IPS-20b (cell line): Measurements from ENCODE around the gene MOK.

Experiments
- H3K27ac ChIP-seq: one replicate; pipeline ENCODE4 v1.5.1; 2013; ENCODE audit warnings: low read length
- H3K27me3 ChIP-seq: 2 replicates; pipeline ENCODE4 v1.6.1; 2013; ENCODE audit warnings: mild to moderate bottlenecking, low read length, inconsistent platforms; ENCODE audit not compliant: insufficient read depth
- H3K36me3 ChIP-seq: 2 replicates; pipeline ENCODE4 v1.6.1; 2013; ENCODE audit warnings: low read depth, mild to moderate bottlenecking, inconsistent platforms, low read length, moderate library complexity; ENCODE audit not compliant: insufficient read depth
- H3K4me1 ChIP-seq: 2 replicates; pipeline ENCODE4 v1.6.1; 2013; ENCODE audit warnings: mild to moderate bottlenecking, control low read depth, inconsistent platforms, low read length, moderate library complexity; ENCODE audit not compliant: insufficient read depth
- H3K4me3 ChIP-seq: 2 replicates; pipeline ENCODE4 v1.5.1; 2013; ENCODE audit warnings: mild to moderate bottlenecking, low read length, inconsistent platforms
- H3K9ac ChIP-seq: 2 replicates; pipeline ENCODE4 v1.6.1; 2013; ENCODE audit warnings: low read depth, mild to moderate bottlenecking, inconsistent platforms, low read length, moderate library complexity
- H3K9me3 ChIP-seq: 2 replicates; pipeline ENCODE4 v1.6.1; 2013; ENCODE audit warnings: mild to moderate bottlenecking, low read depth, low read length, inconsistent platforms; ENCODE audit not compliant: insufficient read depth

Gene MOK

GRCh38 chr14:102207831-102208365 is 97.1 kb downstream of the MOK start:
- H3K4me3 ChIP-seq, result no peak overlapping the region
- no peaks in the 10 kb centered on the region for H3K4me1 ChIP-seq
- H3K27ac ChIP-seq, result no peak overlapping the region
- no peaks in the 10 kb centered on the region for H3K27me3 ChIP-seq
- no peaks in the 10 kb centered on the region for H3K9me3 ChIP-seq
- peaks cover 27% of the 10 kb centered on the region; the same call in 1 of the 2 replicates for H3K36me3 ChIP-seq
- H3K9ac ChIP-seq, result no peak overlapping the region

- Histone ChIP-seq H3K36me3 (peaks cover 25% of the 10 kb centered on the region; the same call in 1 of the 2 replicates), H3K9ac (no peak overlapping the region), H3K9me3 (no peaks in the 10 kb centered on the region), H3K27ac (no peak overlapping the region), H3K4me3 (no peak overlapping the region), H3K27me3 (no peaks in the 10 kb centered on the region), H3K4me1 (no peaks in the 10 kb centered on the region)
Measured at GRCh38 chr14:102206918-102207317, 98.0 kb downstream of the MOK start.

- Histone ChIP-seq H3K27ac (no peak overlapping the region), H3K4me1 (no peaks in the 10 kb centered on the region), H3K9me3 (no peaks in the 10 kb centered on the region), H3K9ac (no peak overlapping the region), H3K27me3 (no peaks in the 10 kb centered on the region), H3K36me3 (peaks cover 23% of the 10 kb centered on the region; the same call in 1 of the 2 replicates), H3K4me3 (no peak overlapping the region)
Measured at GRCh38 chr14:102205560-102205959, 99.4 kb downstream of the MOK start.

GRCh38 chr14:102203382-102203781 is 101.6 kb downstream of the MOK start:
- H3K27me3 ChIP-seq, result no peaks in the 10 kb centered on the region
- H3K4me1 ChIP-seq, result no peaks in the 10 kb centered on the region

DNA sequence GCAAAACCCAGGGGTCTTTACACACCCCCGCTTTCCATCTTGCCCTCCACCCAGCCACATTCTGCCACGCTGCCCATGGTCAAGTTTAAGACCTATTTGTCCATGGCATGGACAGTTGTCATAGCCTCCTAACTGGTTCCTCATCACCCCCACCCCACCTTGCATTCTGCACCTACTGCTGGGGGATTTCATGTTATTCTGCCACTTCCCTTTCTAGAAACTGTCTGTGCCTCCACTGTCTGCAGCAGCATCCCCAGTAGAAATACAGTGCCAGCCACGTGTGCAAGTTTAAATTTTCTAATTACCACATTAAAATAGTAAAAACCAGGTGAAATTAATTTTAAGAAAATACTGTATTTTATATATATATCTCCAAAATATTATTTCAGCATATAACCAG is 102.0 kb downstream of the MOK start:
- Histone ChIP-seq H3K27ac (no peak overlapping the region), H3K4me3 (no peak overlapping the region), H3K4me1 (no peaks in the 10 kb centered on the region), H3K36me3 (peaks cover 27% of the 10 kb centered on the region), H3K27me3 (no peaks in the 10 kb centered on the region), H3K9me3 (no peaks in the 10 kb centered on the region), H3K9ac (no peak overlapping the region)

More at GRCh38 chr14:102203382-102203781, 101.6 kb downstream of the MOK start:
- no peak overlapping the region for H3K4me3 ChIP-seq
- no peak overlapping the region for H3K9ac ChIP-seq
- no peaks in the 10 kb centered on the region for H3K9me3 ChIP-seq
- H3K36me3 ChIP-seq, result peaks cover 25% of the 10 kb centered on the region
- no peak overlapping the region for H3K27ac ChIP-seq

- no peak overlapping the region for H3K4me3 ChIP-seq
- no peaks in the 10 kb centered on the region for H3K9me3 ChIP-seq
- peaks cover 38% of the 10 kb centered on the region for H3K36me3 ChIP-seq
- no peaks in the 10 kb centered on the region for H3K27me3 ChIP-seq
- H3K9ac ChIP-seq, result no peak overlapping the region
- H3K27ac ChIP-seq, result no peak overlapping the region
- H3K4me1 ChIP-seq, result no peaks in the 10 kb centered on the region
Measured at GRCh38 chr14:102201776-102202175, 103.2 kb downstream of the MOK start.

DNA sequence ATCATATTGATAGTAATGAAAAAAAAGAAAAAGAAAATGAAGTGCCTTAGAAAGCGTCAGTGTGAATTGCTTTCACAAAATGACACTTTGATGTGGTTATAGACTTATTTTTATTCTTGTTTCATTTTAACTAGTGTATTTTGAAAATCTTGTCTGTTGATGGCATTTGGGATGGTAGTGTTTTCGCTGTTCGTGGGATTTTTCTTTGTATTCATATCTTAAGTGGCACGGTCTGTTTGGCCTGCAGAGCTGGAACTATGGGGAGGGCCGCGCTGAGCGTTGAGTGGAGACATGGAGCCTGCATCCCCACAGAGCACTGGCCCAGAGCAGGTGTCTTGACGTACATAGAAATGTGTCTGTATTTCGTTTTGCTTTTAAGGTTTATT is 103.6 kb downstream of the MOK start:
- Histone ChIP-seq H3K4me1 (no peaks in the 10 kb centered on the region), H3K27me3 (no peaks in the 10 kb centered on the region), H3K27ac (no peak overlapping the region), H3K9ac (no peak overlapping the region), H3K36me3 (peaks cover 42% of the 10 kb centered on the region), H3K9me3 (no peaks in the 10 kb centered on the region), H3K4me3 (no peak overlapping the region)

DNA sequence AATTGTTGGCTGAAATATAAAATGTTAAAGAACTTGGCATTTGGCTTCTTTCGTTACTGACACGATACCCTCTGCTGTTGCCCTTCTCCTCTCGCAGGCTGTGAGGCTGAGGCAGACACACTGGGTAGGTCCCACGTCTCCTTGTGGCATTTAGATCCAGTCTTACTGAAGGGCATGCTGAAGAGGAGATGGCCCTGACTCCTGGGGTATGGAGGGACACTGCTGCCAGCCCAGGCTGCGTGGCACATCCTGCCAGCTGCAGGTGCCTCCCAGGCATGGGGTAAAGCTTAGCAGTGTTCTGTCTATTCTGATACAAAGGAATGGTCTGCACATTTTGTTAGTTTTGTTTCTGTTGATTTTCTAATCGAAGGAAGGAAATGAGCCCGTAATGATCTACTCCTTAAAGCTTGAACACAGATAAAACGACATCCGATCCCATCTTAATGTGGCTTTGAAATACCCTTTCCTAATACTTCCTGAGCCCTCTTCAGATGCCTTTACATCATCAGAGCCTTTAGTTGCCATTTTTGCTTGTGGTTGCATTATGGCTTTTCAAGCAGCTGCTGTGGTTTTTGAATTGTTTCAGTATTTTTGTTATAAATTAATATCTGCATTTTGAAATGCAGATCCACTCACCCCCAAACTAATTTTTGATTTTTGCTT is 104.1 kb downstream of the MOK start:
- no peak overlapping the region for H3K4me3 ChIP-seq
- H3K36me3 ChIP-seq, result peaks cover 47% of the 10 kb centered on the region
- H3K27ac ChIP-seq, result no peak overlapping the region
- no peaks in the 10 kb centered on the region for H3K27me3 ChIP-seq
- no peaks in the 10 kb centered on the region for H3K4me1 ChIP-seq
- no peak overlapping the region for H3K9ac ChIP-seq
- H3K9me3 ChIP-seq, result no peaks in the 10 kb centered on the region

GRCh38 chr14:102197317-102197853 is 107.6 kb downstream of the MOK start:
- H3K9ac ChIP-seq, result no peak overlapping the region

DNA sequence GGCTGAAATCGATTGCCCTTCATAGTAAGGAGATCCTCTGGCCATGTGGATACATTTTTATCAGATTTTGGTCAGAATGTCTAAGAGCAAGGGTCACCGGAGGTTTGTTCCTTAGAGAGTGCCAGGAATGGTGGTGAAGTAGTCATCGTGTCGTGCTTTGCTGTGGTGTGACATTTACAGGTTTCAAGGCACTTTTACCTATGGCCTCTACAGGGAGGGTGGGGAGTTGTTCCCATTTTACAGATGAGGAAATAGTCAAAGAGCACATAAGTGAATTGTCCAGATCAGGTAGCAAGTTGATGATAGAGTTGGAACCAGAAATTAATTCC is 108.1 kb downstream of the MOK start:
- peaks cover 14% of the 10 kb centered on the region for H3K4me1 ChIP-seq
- peaks cover 56% of the 10 kb centered on the region for H3K36me3 ChIP-seq
- no peak overlapping the region for H3K27ac ChIP-seq
- H3K4me3 ChIP-seq, result no peak overlapping the region
- no peaks in the 10 kb centered on the region for H3K9me3 ChIP-seq
- no peaks in the 10 kb centered on the region for H3K27me3 ChIP-seq
- no peak overlapping the region for H3K9ac ChIP-seq

More at GRCh38 chr14:102197317-102197853, 107.6 kb downstream of the MOK start:
- H3K27ac ChIP-seq, result no peak overlapping the region
- peaks cover 14% of the 10 kb centered on the region for H3K4me1 ChIP-seq
- no peaks in the 10 kb centered on the region for H3K27me3 ChIP-seq
- no peaks in the 10 kb centered on the region for H3K9me3 ChIP-seq
- peaks cover 56% of the 10 kb centered on the region for H3K36me3 ChIP-seq
- H3K4me3 ChIP-seq, result no peak overlapping the region

DNA sequence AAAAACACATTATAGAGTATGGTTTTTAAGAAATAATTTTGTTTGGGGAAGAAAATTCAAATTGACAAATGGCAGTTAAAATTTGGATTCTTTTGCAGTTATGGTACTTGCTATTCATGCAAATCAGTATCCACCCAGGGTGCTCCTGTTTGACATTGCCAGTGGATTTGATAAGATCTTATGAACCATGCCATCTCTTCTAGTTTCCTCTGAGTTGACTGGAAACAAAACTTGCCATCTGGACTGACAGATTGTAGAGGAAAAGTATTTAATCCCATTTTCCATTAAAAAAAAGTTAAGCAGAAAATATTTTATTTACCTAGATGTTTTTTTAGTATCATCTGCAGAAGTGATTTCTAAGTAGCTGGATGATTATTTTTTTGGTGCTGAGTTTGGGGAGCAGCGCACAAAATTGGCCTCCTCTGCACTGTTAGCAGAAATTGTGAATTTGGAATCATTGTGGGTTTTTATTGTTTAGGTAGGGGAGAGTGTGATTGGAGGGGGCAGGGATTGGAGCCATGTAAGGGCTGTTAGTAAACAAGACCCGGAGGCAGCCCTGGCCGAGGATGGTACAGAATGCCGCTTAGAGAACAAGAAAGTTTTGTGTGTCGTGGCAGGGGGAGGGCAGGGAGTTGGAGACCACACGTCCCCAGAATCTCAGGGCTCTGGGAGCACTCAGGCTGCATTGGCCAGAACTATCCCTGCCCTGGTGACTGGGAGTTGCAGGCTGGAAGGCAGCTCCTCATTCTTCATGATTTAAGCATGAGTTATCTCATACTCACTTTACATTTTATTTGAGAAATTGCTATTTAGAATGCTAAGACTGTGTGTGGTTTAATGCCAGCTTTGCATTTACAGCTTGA is 108.7 kb downstream of the MOK start:
- peaks cover 56% of the 10 kb centered on the region for H3K36me3 ChIP-seq
- no peak overlapping the region for H3K9ac ChIP-seq
- no peaks in the 10 kb centered on the region for H3K9me3 ChIP-seq
- H3K4me1 ChIP-seq, result peaks cover 14% of the 10 kb centered on the region
- no peak overlapping the region for H3K27ac ChIP-seq
- H3K4me3 ChIP-seq, result no peak overlapping the region
- no peaks in the 10 kb centered on the region for H3K27me3 ChIP-seq
